MM.1S (cell line): Measurements from ENCODE around the gene PSMC4.
"Not testable (repeated sequence)": the region's sequence is repeated elsewhere in the genome, so short reads cannot be mapped to it uniquely, and the experiment has no call there.

ENCODE experiments used
- DNase-seq: peaks from one replicate; pipeline ENCODE4 v3.0.0-alpha.2; 2015
- H2AFZ ChIP-seq: fragments of 300-600 bp; sonication (generic); 2 replicates; pipeline ENCODE4 v1.6.0; 2016; ENCODE audit warnings: antibody characterized with exemption, low read length
- H3F3A ChIP-seq: fragments of 300-600 bp; sonication (generic); 2 replicates; pipeline ENCODE4 v1.6.1; 2016; ENCODE audit warnings: mild to moderate bottlenecking, antibody characterized with exemption, low read length, moderate library complexity, mixed read lengths; ENCODE audit not compliant: insufficient read depth
- H3K27ac ChIP-seq: fragments of 300-600 bp; sonication (generic); 2 replicates; pipeline ENCODE4 v1.5.1; 2016; ENCODE audit warnings: mild to moderate bottlenecking, low read length
- H3K27me3 ChIP-seq: fragments of 300-600 bp; sonication (generic); replicated peaks from 2 replicates; pipeline ENCODE4 v1.6.0; 2016; ENCODE audit warnings: low read length; ENCODE audit not compliant: insufficient read depth
- H3K36me3 ChIP-seq: fragments of 300-600 bp; sonication (generic); replicated peaks from 2 replicates; pipeline ENCODE4 v1.6.1; 2016; ENCODE audit warnings: mild to moderate bottlenecking, low read length, mixed read lengths; ENCODE audit not compliant: insufficient read depth
- H3K4me1 ChIP-seq: fragments of 300-600 bp; sonication (generic); 2 replicates; pipeline ENCODE4 v1.6.1; 2016; ENCODE audit warnings: low read length, mixed read lengths
- H3K4me2 ChIP-seq: fragments of 300-600 bp; sonication (generic); 2 replicates; pipeline ENCODE4 v1.6.0; 2016; ENCODE audit warnings: low read depth, low read length
- H3K4me3 ChIP-seq: fragments of 300-600 bp; sonication (generic); 2 replicates; pipeline ENCODE4 v1.5.1; 2016; ENCODE audit warnings: low read length, mixed read lengths
- H3K79me2 ChIP-seq: fragments of 300-600 bp; sonication (generic); 2 replicates; pipeline ENCODE4 v1.6.1; 2016; ENCODE audit warnings: mixed run types, low read length, mixed read lengths
- H3K9ac ChIP-seq: fragments of 300-600 bp; sonication (generic); 2 replicates; pipeline ENCODE4 v1.6.1; 2016; ENCODE audit warnings: low read length, mixed read lengths
- H3K9me2 ChIP-seq: fragments of 300-600 bp; sonication (generic); replicated peaks from 2 replicates; pipeline ENCODE4 v1.6.1; 2016; ENCODE audit warnings: mild to moderate bottlenecking, low read length, mixed read lengths; ENCODE audit not compliant: insufficient read depth
- H3K9me3 ChIP-seq: fragments of 300-600 bp; sonication (generic); replicated peaks from 2 replicates; pipeline ENCODE4 v1.6.1; 2016; ENCODE audit warnings: mild to moderate bottlenecking, low read length, mixed read lengths; ENCODE audit not compliant: insufficient read depth
- H4K20me1 ChIP-seq: fragments of 300-600 bp; sonication (generic); 2 replicates; pipeline ENCODE4 v1.6.1; 2016; ENCODE audit warnings: mild to moderate bottlenecking, low read length, moderate library complexity, mixed read lengths; ENCODE audit not compliant: insufficient read depth
- EZH2 ChIP-seq: fragments of 300-600 bp; sonication (generic); optimal IDR thresholded peaks from 2 replicates; pipeline ENCODE3; 2017; ENCODE audit warnings: low read depth, mild to moderate bottlenecking, antibody characterized with exemption, low read length, mixed read lengths
- EZH2phosphoT487 ChIP-seq: fragments of 300-600 bp; sonication (generic); IDR thresholded peaks from 2 replicates; pipeline ENCODE4 v1.6.1; 2018; ENCODE audit warnings: antibody characterized with exemption, low read length
- TF ChIP-seq, protein P1 (sequence below): fragments of 300-600 bp; sonication (generic); IDR thresholded peaks from 2 replicates; pipeline ENCODE4 v1.5.1; 2016; ENCODE audit warnings: antibody characterized with exemption, low read length, mixed read lengths

Gene PSMC4

GRCh38 chr19:39953915-39954314 is 17.1 kb upstream of the PSMC4 start:
- Histone ChIP-seq H3K4me3 (no peak overlapping the region), H3K9ac (no peak overlapping the region), H4K20me1 (no peaks in the 10 kb centered on the region), H3K36me3 (no peaks in the 10 kb centered on the region), H3K4me2 (peak overlapping the region; percentile 37; the same call in 1 of the 2 replicates), H3K27ac (no peak overlapping the region), H2AFZ (no peak overlapping the region), H3K27me3 (no peaks in the 10 kb centered on the region), H3K9me2 (no peaks in the 10 kb centered on the region), H3K9me3 (no peaks in the 10 kb centered on the region), H3K79me2 (no peaks in the 10 kb centered on the region), H3K4me1 (peaks cover 16% of the 10 kb centered on the region), H3F3A (no peaks in the 10 kb centered on the region)
- TF ChIP-seq EZH2phosphoT487 (no peak), EZH2 (no peak)
- TF ChIP-seq, protein P1, sequence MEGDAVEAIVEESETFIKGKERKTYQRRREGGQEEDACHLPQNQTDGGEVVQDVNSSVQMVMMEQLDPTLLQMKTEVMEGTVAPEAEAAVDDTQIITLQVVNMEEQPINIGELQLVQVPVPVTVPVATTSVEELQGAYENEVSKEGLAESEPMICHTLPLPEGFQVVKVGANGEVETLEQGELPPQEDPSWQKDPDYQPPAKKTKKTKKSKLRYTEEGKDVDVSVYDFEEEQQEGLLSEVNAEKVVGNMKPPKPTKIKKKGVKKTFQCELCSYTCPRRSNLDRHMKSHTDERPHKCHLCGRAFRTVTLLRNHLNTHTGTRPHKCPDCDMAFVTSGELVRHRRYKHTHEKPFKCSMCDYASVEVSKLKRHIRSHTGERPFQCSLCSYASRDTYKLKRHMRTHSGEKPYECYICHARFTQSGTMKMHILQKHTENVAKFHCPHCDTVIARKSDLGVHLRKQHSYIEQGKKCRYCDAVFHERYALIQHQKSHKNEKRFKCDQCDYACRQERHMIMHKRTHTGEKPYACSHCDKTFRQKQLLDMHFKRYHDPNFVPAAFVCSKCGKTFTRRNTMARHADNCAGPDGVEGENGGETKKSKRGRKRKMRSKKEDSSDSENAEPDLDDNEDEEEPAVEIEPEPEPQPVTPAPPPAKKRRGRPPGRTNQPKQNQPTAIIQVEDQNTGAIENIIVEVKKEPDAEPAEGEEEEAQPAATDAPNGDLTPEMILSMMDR: no peak
- DNase-seq: no peak

GRCh38 chr19:39957886-39958285 is 13.1 kb upstream of the PSMC4 start:
- not testable (repeated sequence) for H3K27ac ChIP-seq, H3K4me2 ChIP-seq, H2AFZ ChIP-seq, DNase-seq, H3K36me3 ChIP-seq, H3K79me2 ChIP-seq, H4K20me1 ChIP-seq, H3K27me3 ChIP-seq, H3K9me2 ChIP-seq, H3K9ac ChIP-seq, H3F3A ChIP-seq, H3K9me3 ChIP-seq, H3K4me3 ChIP-seq
- peaks cover 12% of the 10 kb centered on the region for H3K4me1 ChIP-seq

GRCh38 chr19:39958942-39959341 is 12.0 kb upstream of the PSMC4 start:
- not testable (repeated sequence) for H3K27ac ChIP-seq, H3K4me2 ChIP-seq, H2AFZ ChIP-seq, H3K36me3 ChIP-seq, DNase-seq, H4K20me1 ChIP-seq, H3K79me2 ChIP-seq, H3K27me3 ChIP-seq, H3F3A ChIP-seq, H3K4me3 ChIP-seq, H3K9ac ChIP-seq, H3K9me3 ChIP-seq, H3K4me1 ChIP-seq, H3K9me2 ChIP-seq

- not testable (repeated sequence) for H3K9me2 ChIP-seq, H3K36me3 ChIP-seq, H3K4me3 ChIP-seq, H4K20me1 ChIP-seq, H3F3A ChIP-seq, H3K27ac ChIP-seq, H3K4me2 ChIP-seq, H3K4me1 ChIP-seq, H3K9me3 ChIP-seq, H3K9ac ChIP-seq, H3K79me2 ChIP-seq, H3K27me3 ChIP-seq, DNase-seq, H2AFZ ChIP-seq
Measured at GRCh38 chr19:39959407-39959806, 11.6 kb upstream of the PSMC4 start.

- Histone ChIP-seq H4K20me1 (no peaks in the 10 kb centered on the region), H3K4me2 (peak overlapping the region; percentile 34; the same call in 1 of the 2 replicates), H2AFZ (peak overlapping the region; percentile 27; the same call in 1 of the 2 replicates), H3K36me3 (no peaks in the 10 kb centered on the region), H3K27me3 (no peaks in the 10 kb centered on the region), H3K27ac (no peak overlapping the region), H3K9ac (no peak overlapping the region), H3K9me2 (no peaks in the 10 kb centered on the region), H3K79me2 (no peaks in the 10 kb centered on the region), H3K4me1 (peaks cover 7% of the 10 kb centered on the region; the same call in 1 of the 2 replicates), H3F3A (no peaks in the 10 kb centered on the region), H3K9me3 (no peaks in the 10 kb centered on the region), H3K4me3 (no peak overlapping the region)
- no peak for DNase-seq
- TF ChIP-seq EZH2phosphoT487 (no peak), EZH2 (no peak)
- TF ChIP-seq, protein P1: no peak
Measured at GRCh38 chr19:39963898-39964297, 7.1 kb upstream of the PSMC4 start.
